Measurements from ENCODE around the gene CALML3.

DNA sequence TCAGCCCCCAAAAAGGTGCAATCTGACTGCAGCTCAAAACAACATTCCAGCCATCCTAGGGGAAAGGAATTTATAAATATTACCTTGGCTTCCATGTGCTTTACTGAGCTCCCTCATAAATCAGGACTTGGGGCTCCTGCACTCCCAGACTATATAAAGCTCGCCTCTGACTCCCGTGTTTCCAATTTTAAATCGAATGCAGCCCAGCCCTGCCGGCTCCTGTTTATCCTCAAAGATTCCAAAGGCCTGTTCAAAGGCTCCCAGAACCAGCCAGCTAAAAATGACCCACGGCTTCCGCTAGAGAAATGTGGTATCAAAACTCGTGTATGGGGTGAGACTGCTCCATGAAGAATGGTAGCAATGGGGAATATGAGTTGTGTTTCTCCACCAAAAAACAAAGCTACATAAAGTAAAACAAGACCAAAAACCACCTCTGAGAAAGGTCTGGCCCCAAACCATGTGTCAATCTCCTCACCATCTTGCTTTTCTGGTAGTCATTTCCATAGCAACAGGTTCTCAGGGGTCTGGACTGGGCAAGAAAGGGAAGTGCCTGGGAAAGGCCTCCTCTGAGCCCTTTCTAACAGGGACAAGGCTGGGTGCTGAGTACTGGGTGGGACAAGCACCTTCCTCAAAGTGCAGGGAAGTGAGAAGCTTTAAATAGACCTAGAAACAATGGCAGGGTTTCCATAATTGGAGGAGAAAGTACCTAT lies 5.1 kb downstream of the CALML3 start:
- TF ChIP-seq, protein P1, sequence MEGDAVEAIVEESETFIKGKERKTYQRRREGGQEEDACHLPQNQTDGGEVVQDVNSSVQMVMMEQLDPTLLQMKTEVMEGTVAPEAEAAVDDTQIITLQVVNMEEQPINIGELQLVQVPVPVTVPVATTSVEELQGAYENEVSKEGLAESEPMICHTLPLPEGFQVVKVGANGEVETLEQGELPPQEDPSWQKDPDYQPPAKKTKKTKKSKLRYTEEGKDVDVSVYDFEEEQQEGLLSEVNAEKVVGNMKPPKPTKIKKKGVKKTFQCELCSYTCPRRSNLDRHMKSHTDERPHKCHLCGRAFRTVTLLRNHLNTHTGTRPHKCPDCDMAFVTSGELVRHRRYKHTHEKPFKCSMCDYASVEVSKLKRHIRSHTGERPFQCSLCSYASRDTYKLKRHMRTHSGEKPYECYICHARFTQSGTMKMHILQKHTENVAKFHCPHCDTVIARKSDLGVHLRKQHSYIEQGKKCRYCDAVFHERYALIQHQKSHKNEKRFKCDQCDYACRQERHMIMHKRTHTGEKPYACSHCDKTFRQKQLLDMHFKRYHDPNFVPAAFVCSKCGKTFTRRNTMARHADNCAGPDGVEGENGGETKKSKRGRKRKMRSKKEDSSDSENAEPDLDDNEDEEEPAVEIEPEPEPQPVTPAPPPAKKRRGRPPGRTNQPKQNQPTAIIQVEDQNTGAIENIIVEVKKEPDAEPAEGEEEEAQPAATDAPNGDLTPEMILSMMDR (IDR thresholded peaks at IDR 0.05) = no peak
- TF ChIP-seq EZH2 (IDR thresholded peaks at IDR 0.05; ENCODE audit: borderline replicate concordance, insufficient read depth, low read depth, low read length, poor library complexity, severe bottlenecking) = no peak

All from B cell (primary cell).